Body of pancreas (tissue), 4 donors: ENCODE results near the gene PTPRA. TPM values are rescaled to one million over a fixed set of nuclear protein-coding genes. Genes with fewer than 3 reads are reported as not detected.
"Not testable (repeated sequence)": the region's sequence is repeated elsewhere in the genome, so short reads cannot be mapped to it uniquely, and the experiment has no call there.

ENCODE experiments used
- ATAC-seq: fragments of 150-250 bp; one replicate; pipeline ENCODE4 v1.9.1; 2016
- DNase-seq, 4 donors: peaks; one replicate each; pipeline ENCODE4 v3.0.0-alpha.2; 2019
- H3K27ac ChIP-seq, 4 donors: fragments of 200-600 bp; sonication (generic); 1 replicate in 3 of 4; 2 replicates in 1 of 4; pipeline versions ENCODE4 v1.5.1 to v1.6.1; 2016 to 2019; ENCODE audit warnings: mild to moderate bottlenecking in 1 of 4, mixed read lengths in 1 of 4, moderate library complexity in 1 of 4
- H3K27me3 ChIP-seq, 2 donors: fragments of 200-600 bp; sonication (generic); one replicate each; pipeline ENCODE4 v1.6.0; 2016; ENCODE audit warnings: mild to moderate bottlenecking in 1 of 2
- H3K36me3 ChIP-seq, 2 donors: fragments of 200-600 bp; sonication (generic); replicated peaks in 1 of 2; 2 replicates each; pipeline ENCODE4 v1.5.1; 2016; ENCODE audit warnings: low read depth in 2 of 2; ENCODE audit not compliant: insufficient read depth in 1 of 2
- H3K4me1 ChIP-seq: fragments of 200-600 bp; sonication (generic); one replicate; pipeline ENCODE4 v1.6.0; 2016
- H3K4me3 ChIP-seq, 2 donors: fragments of 200-600 bp; sonication (generic); 1 replicate in 1 of 2; 2 replicates in 1 of 2; pipeline ENCODE4 v1.5.1; 2016 to 2019
- H3K9me3 ChIP-seq, 3 donors: fragments of 200-600 bp; sonication (generic); 1 replicate in 2 of 3; 2 replicates in 1 of 3; pipeline ENCODE4 v1.5.1; 2016
- POLR2A ChIP-seq, 3 donors: fragments of 450-650 bp; IDR thresholded peaks; one replicate each; pipeline ENCODE4 v1.6.1; 2016; ENCODE audit warnings: antibody characterized with exemption in 3 of 3, mild to moderate bottlenecking in 2 of 3
- WGBS, 2 donors: methylation state at CpG; one replicate each; pipeline ENCODE4 v1.1.5; 2017; 5-methylcytosine and 5-hydroxymethylcytosine counted together
- intact Hi-C: fragments of 100-400 bp; cut with DNase I; formaldehyde crosslinking; loops from one replicate; pipeline ENCODE4 v1.15.1; 2023
- total RNA-seq, 2 donors: library from RNA; depleted of rRNA; stranded (reverse); fragments of >200 nt; gene quantifications; one replicate each; pipeline ENCODE4 v1.1.0, GENCODE V29; 2016
- TF ChIP-seq, protein P1 (sequence below), 7 experiments: fragments of 450-650 bp in 4 of 7; fragments of 200-600 bp in 3 of 7; sonication (generic) in 3 of 7; IDR thresholded peaks; one replicate each; pipeline ENCODE4 v1.5.1; 2016 to 2019; ENCODE audit warnings: antibody characterized with exemption in 7 of 7

The PTPRA gene
- total RNA-seq, 2 donors from 2014 or later = 22.3 to 24.1 TPM

- Histone ChIP-seq H3K27me3 (peaks cover 0 to 15% of the 10 kb centered on the region in 2 donors), H3K4me1 (peaks cover 12% of the 10 kb centered on the region), H3K4me3 (no peak overlapping the region), H3K36me3 (no peaks in the 10 kb centered on the region), H3K27ac (no peak overlapping the region), H3K9me3 (no peaks in the 10 kb centered on the region)
- 77 to 81% methylated on average over 4 of the region's 4 CpGs for WGBS, 2 donors
- ATAC-seq (no peak), DNase-seq (no peak)
- TF ChIP-seq, protein P1, sequence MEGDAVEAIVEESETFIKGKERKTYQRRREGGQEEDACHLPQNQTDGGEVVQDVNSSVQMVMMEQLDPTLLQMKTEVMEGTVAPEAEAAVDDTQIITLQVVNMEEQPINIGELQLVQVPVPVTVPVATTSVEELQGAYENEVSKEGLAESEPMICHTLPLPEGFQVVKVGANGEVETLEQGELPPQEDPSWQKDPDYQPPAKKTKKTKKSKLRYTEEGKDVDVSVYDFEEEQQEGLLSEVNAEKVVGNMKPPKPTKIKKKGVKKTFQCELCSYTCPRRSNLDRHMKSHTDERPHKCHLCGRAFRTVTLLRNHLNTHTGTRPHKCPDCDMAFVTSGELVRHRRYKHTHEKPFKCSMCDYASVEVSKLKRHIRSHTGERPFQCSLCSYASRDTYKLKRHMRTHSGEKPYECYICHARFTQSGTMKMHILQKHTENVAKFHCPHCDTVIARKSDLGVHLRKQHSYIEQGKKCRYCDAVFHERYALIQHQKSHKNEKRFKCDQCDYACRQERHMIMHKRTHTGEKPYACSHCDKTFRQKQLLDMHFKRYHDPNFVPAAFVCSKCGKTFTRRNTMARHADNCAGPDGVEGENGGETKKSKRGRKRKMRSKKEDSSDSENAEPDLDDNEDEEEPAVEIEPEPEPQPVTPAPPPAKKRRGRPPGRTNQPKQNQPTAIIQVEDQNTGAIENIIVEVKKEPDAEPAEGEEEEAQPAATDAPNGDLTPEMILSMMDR (IDR thresholded peaks at IDR 0.05) = no peak
- TF ChIP-seq POLR2A (IDR thresholded peaks at IDR 0.05) = no peak
- intact Hi-C loops = no loop called here
Measured at GRCh38 chr20:3070725-3071124, 197.4 kb downstream of the PTPRA start.

GRCh38 chr20:3071266-3071609 is 198.0 kb downstream of the PTPRA start:
- Histone ChIP-seq H3K4me3 (no peak overlapping the region), H3K27ac (no peak overlapping the region), H3K36me3 (no peaks in the 10 kb centered on the region), H3K9me3 (no peaks in the 10 kb centered on the region), H3K27me3 (peaks cover 0 to 15% of the 10 kb centered on the region in 2 donors), H3K4me1 (peaks cover 12% of the 10 kb centered on the region)
- DNase-seq = no peak
- 60 to 75% methylated on average over 15 of the region's 16 CpGs for WGBS, 2 donors
- TF ChIP-seq, protein P1 (IDR thresholded peaks at IDR 0.05) = no peak
- no peak for TF ChIP-seq POLR2A (IDR thresholded peaks at IDR 0.05)
- no peak for ATAC-seq
- intact Hi-C loops = no loop called here

DNA sequence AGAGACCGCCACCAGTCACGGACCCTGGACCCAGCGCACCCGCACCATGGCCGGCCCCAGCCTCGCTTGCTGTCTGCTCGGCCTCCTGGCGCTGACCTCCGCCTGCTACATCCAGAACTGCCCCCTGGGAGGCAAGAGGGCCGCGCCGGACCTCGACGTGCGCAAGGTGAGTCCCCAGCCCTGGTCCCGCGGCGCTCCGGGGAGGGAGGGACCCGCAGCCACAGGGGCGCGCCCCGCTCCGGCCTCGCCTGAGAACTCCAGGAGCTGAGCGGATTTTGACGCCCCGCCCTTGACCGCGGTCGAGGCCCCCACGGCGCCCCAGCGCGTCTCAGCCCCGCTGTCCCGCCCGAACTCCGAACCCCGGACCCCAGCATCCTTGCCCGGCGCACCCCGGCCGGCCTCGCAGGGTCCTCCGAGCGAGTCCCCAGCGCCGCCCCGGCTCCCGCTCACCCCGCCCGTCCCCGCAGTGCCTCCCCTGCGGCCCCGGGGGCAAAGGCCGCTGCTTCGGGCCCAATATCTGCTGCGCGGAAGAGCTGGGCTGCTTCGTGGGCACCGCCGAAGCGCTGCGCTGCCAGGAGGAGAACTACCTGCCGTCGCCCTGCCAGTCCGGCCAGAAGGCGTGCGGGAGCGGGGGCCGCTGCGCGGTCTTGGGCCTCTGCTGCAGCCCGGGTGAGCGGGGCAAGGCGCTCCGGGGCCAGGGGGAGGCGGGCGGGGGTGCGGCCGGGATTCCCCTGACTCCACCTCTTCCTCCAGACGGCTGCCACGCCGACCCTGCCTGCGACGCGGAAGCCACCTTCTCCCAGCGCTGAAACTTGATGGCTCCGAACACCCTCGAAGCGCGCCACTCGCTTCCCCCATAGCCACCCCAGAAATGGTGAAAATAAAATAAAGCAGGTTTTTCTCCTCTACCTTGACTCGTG is 198.6 kb downstream of the PTPRA start, which contains the start of gene OXT:
TSS of gene OXT (plus strand) at position 11 of the 920 bp plus-strand sequence. CDS start at position 47, 36 bp downstream.
- Histone ChIP-seq H3K4me3 (peak within 1 kb of the TSS in 1 of 2 donors; percentile 11), H3K27ac (no peak within 1 kb of the TSS)
- intact Hi-C loops = no loop called here

GRCh38 chr20:3072530-3073250 is 199.4 kb downstream of the PTPRA start:
- Histone ChIP-seq H3K4me1 (peaks cover 12% of the 10 kb centered on the region), H3K4me3 (no peak overlapping the region), H3K27ac (no peak overlapping the region), H3K36me3 (no peaks in the 10 kb centered on the region), H3K27me3 (peaks cover 0 to 15% of the 10 kb centered on the region in 2 donors), H3K9me3 (no peaks in the 10 kb centered on the region)
- ATAC-seq (no peak), DNase-seq (no peak)
- intact Hi-C loops = no loop called here
- TF ChIP-seq POLR2A (IDR thresholded peaks at IDR 0.05) = no peak
- TF ChIP-seq, protein P1 (IDR thresholded peaks at IDR 0.05) = no peak
- WGBS, 2 donors = 76 to 83% methylated on average over 19 to 22 of the region's 22 CpGs

More for the DNA sequence above, 198.6 kb downstream of the PTPRA start, which contains the start of gene OXT:
- Histone ChIP-seq H3K27me3 (peaks cover 0 to 15% of the 10 kb centered on the region in 2 donors), H3K4me1 (peaks cover 12% of the 10 kb centered on the region), H3K36me3 (no peaks in the 10 kb centered on the region), H3K9me3 (no peaks in the 10 kb centered on the region)
- no peak for TF ChIP-seq POLR2A (IDR thresholded peaks at IDR 0.05)
- TF ChIP-seq, protein P1 (IDR thresholded peaks at IDR 0.05) = no peak
- WGBS, 2 donors = 12 to 36% methylated on average over 27 to 51 of the region's 95 CpGs
- ATAC-seq = peak; percentile 21
- peak in 2 of 4 donors; percentile 35 to 38 for DNase-seq

- H3K4me3 ChIP-seq, H3K27ac ChIP-seq, H3K36me3 ChIP-seq, intact Hi-C loops, H3K9me3 ChIP-seq, DNase-seq, ATAC-seq: not testable (repeated sequence)
- H3K4me1 ChIP-seq = peaks cover 12% of the 10 kb centered on the region
- WGBS, 2 donors = 85 to 87% methylated on average over 8 of the region's 8 CpGs
- H3K27me3 ChIP-seq = peaks cover 0 to 15% of the 10 kb centered on the region in 2 donors
Measured at GRCh38 chr20:3073251-3073643, 200.0 kb downstream of the PTPRA start.
